DOHH2 (cell line): ENCODE measurements around the gene TMEM86A.

Experiments used
- EZH2phosphoT487 ChIP-seq: fragments of 200-600 bp; sonication (generic); IDR thresholded peaks from 2 replicates; pipeline ENCODE4 v1.6.1; 2017; ENCODE audit warnings: borderline replicate concordance, mild to moderate bottlenecking, antibody characterized with exemption, low read length, moderate library complexity, mixed read lengths
- TF ChIP-seq, protein P1 (sequence below): fragments of 200-600 bp; sonication (generic); IDR thresholded peaks from one replicate; pipeline ENCODE4 v1.5.1; 2014; ENCODE audit warnings: antibody characterized with exemption, mild to moderate bottlenecking, low read depth, low read length; ENCODE audit not compliant: poor library complexity, severe bottlenecking

DNA sequence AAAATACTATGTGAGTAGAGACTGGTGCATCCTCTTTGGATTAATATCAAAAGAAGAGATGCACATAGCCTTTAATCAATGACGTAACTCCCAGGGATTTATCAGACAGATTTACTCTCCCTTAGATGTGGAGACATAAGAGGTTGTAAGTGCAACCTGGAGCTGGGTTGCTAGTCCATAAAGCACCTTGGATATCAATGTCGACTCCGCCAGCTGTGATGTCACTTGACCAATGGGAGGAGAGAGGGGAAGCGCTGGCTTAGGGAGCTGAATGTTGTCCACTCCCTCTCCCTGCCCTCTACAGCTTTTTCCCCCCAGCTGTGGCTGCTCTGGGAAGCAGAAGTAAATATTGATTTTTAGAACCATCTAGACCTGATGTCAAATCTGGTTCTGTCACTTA, 28.9 kb upstream of the TMEM86A start:
- TF ChIP-seq, protein P1, sequence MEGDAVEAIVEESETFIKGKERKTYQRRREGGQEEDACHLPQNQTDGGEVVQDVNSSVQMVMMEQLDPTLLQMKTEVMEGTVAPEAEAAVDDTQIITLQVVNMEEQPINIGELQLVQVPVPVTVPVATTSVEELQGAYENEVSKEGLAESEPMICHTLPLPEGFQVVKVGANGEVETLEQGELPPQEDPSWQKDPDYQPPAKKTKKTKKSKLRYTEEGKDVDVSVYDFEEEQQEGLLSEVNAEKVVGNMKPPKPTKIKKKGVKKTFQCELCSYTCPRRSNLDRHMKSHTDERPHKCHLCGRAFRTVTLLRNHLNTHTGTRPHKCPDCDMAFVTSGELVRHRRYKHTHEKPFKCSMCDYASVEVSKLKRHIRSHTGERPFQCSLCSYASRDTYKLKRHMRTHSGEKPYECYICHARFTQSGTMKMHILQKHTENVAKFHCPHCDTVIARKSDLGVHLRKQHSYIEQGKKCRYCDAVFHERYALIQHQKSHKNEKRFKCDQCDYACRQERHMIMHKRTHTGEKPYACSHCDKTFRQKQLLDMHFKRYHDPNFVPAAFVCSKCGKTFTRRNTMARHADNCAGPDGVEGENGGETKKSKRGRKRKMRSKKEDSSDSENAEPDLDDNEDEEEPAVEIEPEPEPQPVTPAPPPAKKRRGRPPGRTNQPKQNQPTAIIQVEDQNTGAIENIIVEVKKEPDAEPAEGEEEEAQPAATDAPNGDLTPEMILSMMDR, result no peak
- no peak for TF ChIP-seq EZH2phosphoT487
